Stomach (tissue), 4 donors: ENCODE measurements around the gene CRISP2.

Source experiments
- POLR2A ChIP-seq, 4 donors: fragments of 450-650 bp; IDR thresholded peaks; one replicate each; pipeline ENCODE4 v1.6.1; 2016; ENCODE audit warnings: antibody characterized with exemption in 4 of 4, control low read depth in 2 of 4, mild to moderate bottlenecking in 1 of 4, moderate library complexity in 1 of 4
- POLR2AphosphoS5 ChIP-seq, 3 donors: sonication (generic); formaldehyde crosslinking; IDR thresholded peaks; one replicate each; pipeline ENCODE4 v1.6.1; 2016; ENCODE audit warnings: antibody characterized with exemption in 3 of 3
- TF ChIP-seq, protein P1 (sequence below), 7 experiments: fragments of 450-650 bp in 4 of 7; fragments of 200-600 bp in 3 of 7; sonication (generic) in 3 of 7; IDR thresholded peaks; one replicate each; pipeline ENCODE4 v1.5.1; 2016 to 2019; ENCODE audit warnings: antibody characterized with exemption in 7 of 7, control low read depth in 2 of 7, mild to moderate bottlenecking in 1 of 7

DNA sequence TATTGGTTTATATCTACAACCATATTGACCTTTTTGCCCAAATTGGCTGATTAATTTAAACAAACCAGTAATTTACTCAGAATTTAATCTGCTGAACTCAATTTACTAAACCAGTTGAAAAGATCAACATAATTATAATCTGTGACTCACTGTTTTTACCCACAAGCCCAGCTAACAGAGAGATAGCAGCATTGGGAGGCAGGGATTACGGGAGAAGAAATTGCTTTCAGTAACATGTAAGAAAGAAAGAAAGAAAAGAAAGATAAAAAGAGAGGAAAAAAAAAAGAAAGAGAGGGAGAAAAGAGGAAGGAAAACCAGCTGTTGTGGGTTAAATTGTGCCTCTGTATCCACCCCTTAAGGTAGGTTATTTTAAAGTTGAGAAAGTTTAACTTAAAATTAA is 63.4 kb downstream of the CRISP2 start:
- TF ChIP-seq POLR2A (IDR thresholded peaks at IDR 0.05): no peak
- TF ChIP-seq POLR2AphosphoS5 (IDR thresholded peaks at IDR 0.05): no peak
- TF ChIP-seq, protein P1, sequence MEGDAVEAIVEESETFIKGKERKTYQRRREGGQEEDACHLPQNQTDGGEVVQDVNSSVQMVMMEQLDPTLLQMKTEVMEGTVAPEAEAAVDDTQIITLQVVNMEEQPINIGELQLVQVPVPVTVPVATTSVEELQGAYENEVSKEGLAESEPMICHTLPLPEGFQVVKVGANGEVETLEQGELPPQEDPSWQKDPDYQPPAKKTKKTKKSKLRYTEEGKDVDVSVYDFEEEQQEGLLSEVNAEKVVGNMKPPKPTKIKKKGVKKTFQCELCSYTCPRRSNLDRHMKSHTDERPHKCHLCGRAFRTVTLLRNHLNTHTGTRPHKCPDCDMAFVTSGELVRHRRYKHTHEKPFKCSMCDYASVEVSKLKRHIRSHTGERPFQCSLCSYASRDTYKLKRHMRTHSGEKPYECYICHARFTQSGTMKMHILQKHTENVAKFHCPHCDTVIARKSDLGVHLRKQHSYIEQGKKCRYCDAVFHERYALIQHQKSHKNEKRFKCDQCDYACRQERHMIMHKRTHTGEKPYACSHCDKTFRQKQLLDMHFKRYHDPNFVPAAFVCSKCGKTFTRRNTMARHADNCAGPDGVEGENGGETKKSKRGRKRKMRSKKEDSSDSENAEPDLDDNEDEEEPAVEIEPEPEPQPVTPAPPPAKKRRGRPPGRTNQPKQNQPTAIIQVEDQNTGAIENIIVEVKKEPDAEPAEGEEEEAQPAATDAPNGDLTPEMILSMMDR (IDR thresholded peaks at IDR 0.05): no peak
